ENCODE results near the gene ZYX. TPM values are rescaled to one million over a fixed set of nuclear protein-coding genes. Genes with fewer than 3 reads are reported as not detected.

Gene ZYX
- polyA plus RNA-seq, 1 donor (not counting 4 experiments of a cell fraction or from before 2014, with no cell fraction given), result 17.6 TPM

DNA sequence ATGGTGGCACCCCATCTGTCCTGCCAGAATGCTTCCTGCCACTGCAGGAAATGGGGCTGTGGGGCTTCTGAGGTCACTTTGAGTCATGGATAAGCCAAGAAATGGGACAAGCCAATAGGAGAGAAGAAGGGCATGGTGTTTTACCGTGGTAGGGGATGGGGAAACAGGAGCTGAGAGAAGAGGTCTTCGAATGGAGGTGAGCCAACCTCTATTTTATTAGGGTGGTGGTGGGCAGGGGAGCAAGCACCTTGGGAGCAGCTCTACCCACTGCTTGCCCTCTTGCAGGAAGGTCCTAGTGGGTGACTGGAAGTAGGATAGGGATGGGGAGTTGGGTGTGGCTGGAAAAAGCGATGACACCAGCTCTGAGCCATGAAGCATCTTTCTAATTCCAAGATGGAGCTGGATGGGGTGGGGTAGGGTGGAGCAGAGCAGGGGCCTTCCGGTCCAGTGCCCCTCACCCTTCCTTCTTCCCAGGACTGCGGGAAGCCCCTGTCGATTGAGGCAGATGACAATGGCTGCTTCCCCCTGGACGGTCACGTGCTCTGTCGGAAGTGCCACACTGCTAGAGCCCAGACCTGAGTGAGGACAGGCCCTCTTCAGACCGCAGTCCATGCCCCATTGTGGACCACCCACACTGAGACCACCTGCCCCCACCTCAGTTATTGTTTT is 9.1 kb downstream of the ZYX start:
- Histone ChIP-seq H3K9me1 (ENCODE audit: control insufficient read depth, extremely low read depth, insufficient read depth, low read length) (no peaks in the 10 kb centered on the region), H3K27ac (ENCODE audit: control insufficient read depth, insufficient read depth, low read length) (no peak overlapping the region), H3K27me3 (ENCODE audit: control insufficient read depth, extremely low read depth, insufficient read depth, low read length) (no peaks in the 10 kb centered on the region), H3K36me3 (ENCODE audit: control insufficient read depth in 2 of 2, extremely low read depth in 1 of 2, insufficient read depth in 2 of 2, low read length in 2 of 2) (peaks cover 50 to 57% of the 10 kb centered on the region in 2 experiments), H4K20me1 (ENCODE audit: control insufficient read depth, extremely low read depth, insufficient read depth, low read length) (peaks cover 27% of the 10 kb centered on the region), H3K4me3 (ENCODE audit: control insufficient read depth in 2 of 3, extremely low read depth in 1 of 3, insufficient read depth in 2 of 3, low read depth in 1 of 3, low read length in 3 of 3) (no peak overlapping the region), H3K4me2 (ENCODE audit: control insufficient read depth, extremely low read depth, insufficient read depth, low read depth, low read length) (no peak overlapping the region), H3K9ac (ENCODE audit: control insufficient read depth, extremely low read depth, insufficient read depth, low read length) (no peak overlapping the region), H3K79me2 (ENCODE audit: control insufficient read depth, insufficient read depth, low read length) (peaks cover 19% of the 10 kb centered on the region), H2AFZ (ENCODE audit: control insufficient read depth, low read length) (no peak overlapping the region), H3K4me1 (ENCODE audit: control insufficient read depth, extremely low read depth, insufficient read depth, low read length) (peaks cover 5% of the 10 kb centered on the region), H3K9me3 (ENCODE audit: control insufficient read depth, low read depth, low read length) (no peaks in the 10 kb centered on the region)
- FAIRE-seq, result no peak
- dilution Hi-C loops (cut with MboI; ENCODE audit: extremely low pct_ligation_motif_present, low sequenced_read_pairs), result no loop called here
- DNase-seq (ENCODE audit: low read depth, low spot score), result no peak
- TF ChIP-seq EZH2 (IDR thresholded peaks at IDR 0.05; ENCODE audit: low read length), result no peak
- TF ChIP-seq, protein P1, sequence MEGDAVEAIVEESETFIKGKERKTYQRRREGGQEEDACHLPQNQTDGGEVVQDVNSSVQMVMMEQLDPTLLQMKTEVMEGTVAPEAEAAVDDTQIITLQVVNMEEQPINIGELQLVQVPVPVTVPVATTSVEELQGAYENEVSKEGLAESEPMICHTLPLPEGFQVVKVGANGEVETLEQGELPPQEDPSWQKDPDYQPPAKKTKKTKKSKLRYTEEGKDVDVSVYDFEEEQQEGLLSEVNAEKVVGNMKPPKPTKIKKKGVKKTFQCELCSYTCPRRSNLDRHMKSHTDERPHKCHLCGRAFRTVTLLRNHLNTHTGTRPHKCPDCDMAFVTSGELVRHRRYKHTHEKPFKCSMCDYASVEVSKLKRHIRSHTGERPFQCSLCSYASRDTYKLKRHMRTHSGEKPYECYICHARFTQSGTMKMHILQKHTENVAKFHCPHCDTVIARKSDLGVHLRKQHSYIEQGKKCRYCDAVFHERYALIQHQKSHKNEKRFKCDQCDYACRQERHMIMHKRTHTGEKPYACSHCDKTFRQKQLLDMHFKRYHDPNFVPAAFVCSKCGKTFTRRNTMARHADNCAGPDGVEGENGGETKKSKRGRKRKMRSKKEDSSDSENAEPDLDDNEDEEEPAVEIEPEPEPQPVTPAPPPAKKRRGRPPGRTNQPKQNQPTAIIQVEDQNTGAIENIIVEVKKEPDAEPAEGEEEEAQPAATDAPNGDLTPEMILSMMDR (optimal IDR thresholded peaks at IDR 0.05 in 1 of 3, IDR thresholded peaks at IDR 0.05 in 1 of 3, conservative IDR thresholded peaks at IDR 0.05 in 1 of 3; ENCODE audit: extremely low read depth in 1 of 3, insufficient read depth in 2 of 3, low read length in 3 of 3), result no peak

DNA sequence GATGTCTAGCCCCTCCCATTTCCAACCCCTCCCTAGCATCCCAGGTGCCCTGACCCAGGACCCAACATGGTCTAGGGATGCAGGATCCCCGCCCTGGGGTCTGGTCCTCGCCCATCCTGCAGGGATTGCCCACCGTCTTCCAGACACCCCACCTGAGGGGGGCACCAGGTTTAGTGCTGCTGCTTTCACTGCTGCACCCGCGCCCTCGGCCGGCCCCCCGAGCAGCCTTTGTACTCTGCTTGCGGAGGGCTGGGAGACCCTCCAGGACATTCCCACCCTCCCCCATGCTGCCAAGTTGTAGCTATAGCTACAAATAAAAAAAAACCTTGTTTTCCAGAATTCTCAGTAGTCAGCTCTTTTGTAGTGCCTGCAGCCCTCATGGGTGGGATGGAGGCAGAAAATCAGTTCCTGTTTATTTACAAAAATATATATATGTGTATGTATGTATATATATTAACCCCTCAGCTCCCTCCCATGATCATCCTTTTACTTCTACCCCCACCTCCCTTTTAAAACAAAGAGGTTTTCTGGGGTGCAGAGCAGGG is 9.7 kb downstream of the ZYX start:
- no peak overlapping the region for H3K4me3 ChIP-seq (ENCODE audit: control insufficient read depth in 2 of 3, extremely low read depth in 1 of 3, insufficient read depth in 2 of 3, low read depth in 1 of 3, low read length in 3 of 3)
- H3K36me3 ChIP-seq (ENCODE audit: control insufficient read depth in 2 of 2, extremely low read depth in 1 of 2, insufficient read depth in 2 of 2, low read length in 2 of 2), result peaks cover 51 to 61% of the 10 kb centered on the region in 2 experiments
- peaks cover 25% of the 10 kb centered on the region for H4K20me1 ChIP-seq (ENCODE audit: control insufficient read depth, extremely low read depth, insufficient read depth, low read length)
- peaks cover 15% of the 10 kb centered on the region for H3K79me2 ChIP-seq (ENCODE audit: control insufficient read depth, insufficient read depth, low read length)
- DNase-seq (ENCODE audit: low read depth, low spot score) (no peak), FAIRE-seq (no peak)
- no peaks in the 10 kb centered on the region for H3K9me3 ChIP-seq (ENCODE audit: control insufficient read depth, low read depth, low read length)
- H2AFZ ChIP-seq (ENCODE audit: control insufficient read depth, low read length), result no peak overlapping the region
- no peak overlapping the region for H3K9ac ChIP-seq (ENCODE audit: control insufficient read depth, extremely low read depth, insufficient read depth, low read length)
- peaks cover 4% of the 10 kb centered on the region for H3K4me1 ChIP-seq (ENCODE audit: control insufficient read depth, extremely low read depth, insufficient read depth, low read length)
- dilution Hi-C loops (cut with MboI; ENCODE audit: extremely low pct_ligation_motif_present, low sequenced_read_pairs), result no loop called here
- H3K4me2 ChIP-seq (ENCODE audit: control insufficient read depth, extremely low read depth, insufficient read depth, low read depth, low read length), result no peak overlapping the region
- TF ChIP-seq EZH2 (IDR thresholded peaks at IDR 0.05; ENCODE audit: low read length), result no peak
- TF ChIP-seq, protein P1 (optimal IDR thresholded peaks at IDR 0.05 in 1 of 3, IDR thresholded peaks at IDR 0.05 in 1 of 3, conservative IDR thresholded peaks at IDR 0.05 in 1 of 3; ENCODE audit: extremely low read depth in 1 of 3, insufficient read depth in 2 of 3, low read length in 3 of 3), result no peak
- H3K9me1 ChIP-seq (ENCODE audit: control insufficient read depth, extremely low read depth, insufficient read depth, low read length), result no peaks in the 10 kb centered on the region
- H3K27me3 ChIP-seq (ENCODE audit: control insufficient read depth, extremely low read depth, insufficient read depth, low read length), result no peaks in the 10 kb centered on the region
- H3K27ac ChIP-seq (ENCODE audit: control insufficient read depth, insufficient read depth, low read length), result no peak overlapping the region
